C4-2B (cell line): ENCODE results near the gene AHCYL2.

Experiments used
- ZFX ChIP-seq: fragments of 450-650 bp; IDR thresholded peaks from 2 replicates; pipeline ENCODE4 v1.6.1; 2017
- TF ChIP-seq, protein P1 (sequence below): fragments of 450-650 bp; conservative IDR thresholded peaks from 2 replicates; pipeline ENCODE4 v1.5.1; 2017; ENCODE audit warnings: mild to moderate bottlenecking

DNA sequence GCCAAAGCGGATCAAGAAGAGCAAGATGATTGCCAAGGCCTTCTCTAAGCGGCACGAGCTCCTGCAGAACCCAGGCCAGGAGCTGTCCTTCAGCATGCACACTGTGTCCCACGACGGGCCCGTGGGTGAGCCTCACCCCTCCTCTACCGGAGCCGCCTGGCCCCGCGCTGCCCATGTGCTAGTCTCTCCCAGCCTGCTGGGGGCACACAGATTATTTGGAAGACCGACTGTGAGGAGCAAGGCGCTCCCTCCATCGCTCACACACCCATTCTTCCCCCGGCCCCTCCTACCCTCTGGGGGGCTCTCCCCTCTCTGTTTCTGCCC lies 13.9 kb upstream of the AHCYL2 start:
- TF ChIP-seq, protein P1, sequence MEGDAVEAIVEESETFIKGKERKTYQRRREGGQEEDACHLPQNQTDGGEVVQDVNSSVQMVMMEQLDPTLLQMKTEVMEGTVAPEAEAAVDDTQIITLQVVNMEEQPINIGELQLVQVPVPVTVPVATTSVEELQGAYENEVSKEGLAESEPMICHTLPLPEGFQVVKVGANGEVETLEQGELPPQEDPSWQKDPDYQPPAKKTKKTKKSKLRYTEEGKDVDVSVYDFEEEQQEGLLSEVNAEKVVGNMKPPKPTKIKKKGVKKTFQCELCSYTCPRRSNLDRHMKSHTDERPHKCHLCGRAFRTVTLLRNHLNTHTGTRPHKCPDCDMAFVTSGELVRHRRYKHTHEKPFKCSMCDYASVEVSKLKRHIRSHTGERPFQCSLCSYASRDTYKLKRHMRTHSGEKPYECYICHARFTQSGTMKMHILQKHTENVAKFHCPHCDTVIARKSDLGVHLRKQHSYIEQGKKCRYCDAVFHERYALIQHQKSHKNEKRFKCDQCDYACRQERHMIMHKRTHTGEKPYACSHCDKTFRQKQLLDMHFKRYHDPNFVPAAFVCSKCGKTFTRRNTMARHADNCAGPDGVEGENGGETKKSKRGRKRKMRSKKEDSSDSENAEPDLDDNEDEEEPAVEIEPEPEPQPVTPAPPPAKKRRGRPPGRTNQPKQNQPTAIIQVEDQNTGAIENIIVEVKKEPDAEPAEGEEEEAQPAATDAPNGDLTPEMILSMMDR, result no peak
- no peak for TF ChIP-seq ZFX
